GM12878 (cell line): Measurements from ENCODE around the gene GCNT3. TPM values are rescaled to one million over a fixed set of nuclear protein-coding genes. Genes with fewer than 3 reads are reported as not detected.

Experiments used
- ATAC-seq: fragments of 200-7000 bp; cut with Tn5 transposase; 3 replicates; pipeline ENCODE4 v1.9.1; 2020; ENCODE audit warnings: mild to moderate bottlenecking, moderate library complexity
- BruUV-seq: library from RNA; stranded (reverse); fragments of 400-500 nt; replicated peaks from 2 replicates; lab custom pipeline; 2021; lab: Mats Ljungman, UMichigan
- CTCF ChIA-PET: fragments of 300-600 bp; sonication (Branson Sonifier 250); formaldehyde crosslinking; extraction: SDS; loops from one replicate; lab custom pipeline; 2021; ENCODE audit warnings: inconsistent platforms; lab: Yijun Ruan, JAX
- POLR2A ChIA-PET: fragments of 350-600 bp; formaldehyde crosslinking; extraction: SDS; loops from one replicate; lab custom pipeline; 2021; ENCODE audit warnings: inconsistent platforms; lab: Charles Lee
- RAD21 ChIA-PET: fragments of 300-600 bp; sonication (Branson Sonifier 250); formaldehyde crosslinking; loops from one replicate; lab custom pipeline; 2023; ENCODE audit warnings: antibody characterized with exemption; ENCODE audit not compliant: unreplicated experiment; lab: Charles Lee
- SMC1A ChIA-PET: fragments of 300-600 bp; sonication (Branson Sonifier 250); formaldehyde crosslinking; loops from one replicate; lab custom pipeline; 2023; ENCODE audit not compliant: unreplicated experiment, uncharacterized antibody; lab: Charles Lee
- DNase-seq: peaks from one replicate; pipeline ENCODE4 v3.0.0-alpha.2; 2011; ENCODE audit warnings: low read depth, low spot score
- FAIRE-seq: peaks from 3 replicates; lab custom pipeline; 2011; peaks lifted over from hg19 to GRCh38; lab: Jason Lieb, UNC
- H2AFZ ChIP-seq: 2 replicates; pipeline ENCODE4 v1.6.0; 2011; ENCODE audit warnings: low read depth, low read length, control low read depth; ENCODE audit not compliant: control insufficient read depth
- H3K27ac ChIP-seq: 2 replicates; pipeline ENCODE4 v1.5.1; 2011; ENCODE audit warnings: control low read depth; ENCODE audit not compliant: control insufficient read depth, insufficient read depth
- H3K27me3 ChIP-seq, 2 experiments: replicated peaks in 1 of 2; 2 replicates each; pipeline versions ENCODE4 v1.6.0 to v1.6.1; 2011; ENCODE audit warnings: low read length in 1 of 2; ENCODE audit not compliant: control insufficient read depth in 2 of 2, insufficient read depth in 2 of 2
- H3K36me3 ChIP-seq, 2 experiments: 2 replicates each; pipeline ENCODE4 v1.5.1; 2011; ENCODE audit warnings: low read length in 1 of 2; ENCODE audit not compliant: control insufficient read depth in 2 of 2, insufficient read depth in 2 of 2
- H3K4me1 ChIP-seq: 2 replicates; pipeline ENCODE4 v1.6.1; 2011; ENCODE audit warnings: mild to moderate bottlenecking, low read length, moderate library complexity, mixed read lengths; ENCODE audit not compliant: control insufficient read depth, insufficient read depth
- H3K4me2 ChIP-seq: 2 replicates; pipeline ENCODE4 v1.6.0; 2011; ENCODE audit warnings: control low read depth; ENCODE audit not compliant: control insufficient read depth, insufficient read depth
- H3K4me3 ChIP-seq: fragments of 200-600 bp; sonication (generic); 2 replicates; pipeline ENCODE4 v1.5.1; 2016
- H3K79me2 ChIP-seq: 2 replicates; pipeline ENCODE4 v1.6.0; 2011; ENCODE audit warnings: low read length; ENCODE audit not compliant: control insufficient read depth, insufficient read depth
- H3K9ac ChIP-seq: 2 replicates; pipeline ENCODE4 v1.8.0; 2011; ENCODE audit warnings: low read length, control low read depth, mixed read lengths; ENCODE audit not compliant: control insufficient read depth, insufficient read depth
- H3K9me3 ChIP-seq: replicated peaks from 3 replicates; pipeline ENCODE4 v1.5.1; 2011; ENCODE audit warnings: mild to moderate bottlenecking, low read length; ENCODE audit not compliant: control insufficient read depth, insufficient read depth
- H4K20me1 ChIP-seq: 2 replicates; pipeline ENCODE4 v1.6.0; 2011; ENCODE audit not compliant: control insufficient read depth, insufficient read depth
- ASH2L ChIP-seq: fragments of 300-600, 200-600 bp; sonication (generic); IDR thresholded peaks from 2 replicates; pipeline ENCODE4 v1.6.1; 2017; ENCODE audit warnings: low read depth, mild to moderate bottlenecking, borderline replicate concordance
- BACH1 ChIP-seq: fragments of 450-650 bp; IDR thresholded peaks from 2 replicates; pipeline ENCODE4 v1.6.1; 2017; ENCODE audit warnings: mild to moderate bottlenecking, borderline replicate concordance
- BRCA1 ChIP-seq: IDR thresholded peaks from 2 replicates; pipeline ENCODE4 v1.6.1; 2011; ENCODE audit warnings: low read depth, low read length, improper control_type of control experiment
- CEBPB ChIP-seq, 2 experiments: fragments of 150-350 bp in 1 of 2; IDR thresholded peaks; 2 replicates each; pipeline ENCODE4 v1.6.1; 2012 to 2014; ENCODE audit warnings: low read depth in 2 of 2, low read length in 2 of 2, borderline replicate concordance in 1 of 2, inconsistent platforms in 1 of 2
- EGR1 ChIP-seq, 2 experiments: IDR thresholded peaks; 1 replicate in 1 of 2; 2 replicates in 1 of 2; pipeline ENCODE4 v1.6.1; 2011 to 2012; ENCODE audit warnings: low read depth in 2 of 2, low read length in 2 of 2, borderline replicate concordance in 1 of 2, mild to moderate bottlenecking in 1 of 2, moderate library complexity in 1 of 2
- FOXK2 ChIP-seq: fragments of 450-650 bp; IDR thresholded peaks from 2 replicates; pipeline ENCODE4 v1.6.1; 2017; ENCODE audit warnings: mild to moderate bottlenecking, moderate library complexity
- IRF5 ChIP-seq: fragments of 450-650 bp; IDR thresholded peaks from 2 replicates; pipeline ENCODE4 v1.6.1; 2017; ENCODE audit warnings: borderline replicate concordance
- KDM1A ChIP-seq: fragments of 200-600 bp; sonication (generic); IDR thresholded peaks from 2 replicates; pipeline ENCODE4 v1.6.1; 2016; ENCODE audit warnings: borderline replicate concordance
- MAX ChIP-seq: IDR thresholded peaks from 2 replicates; pipeline ENCODE4 v1.6.1; 2012; ENCODE audit warnings: low read depth, low read length, improper control_type of control experiment
- MEF2B ChIP-seq: fragments of 450-650 bp; IDR thresholded peaks from 2 replicates; pipeline ENCODE4 v1.6.1; 2018; ENCODE audit warnings: mild to moderate bottlenecking, moderate library complexity; ENCODE audit not compliant: partially characterized antibody, poor library complexity, severe bottlenecking
- MTA2 ChIP-seq: fragments of 450-650 bp; IDR thresholded peaks from 2 replicates; pipeline ENCODE4 v1.6.1; 2016; ENCODE audit warnings: low read depth, mild to moderate bottlenecking, moderate library complexity
- MYC ChIP-seq: IDR thresholded peaks from 2 replicates; pipeline ENCODE4 v1.6.1; 2011; ENCODE audit warnings: mild to moderate bottlenecking, low read length, moderate library complexity, inconsistent platforms; ENCODE audit not compliant: insufficient read depth, insufficient replicate concordance, insufficient read length, severe bottlenecking
- NR2C2 ChIP-seq: IDR thresholded peaks from 2 replicates; pipeline ENCODE4 v1.6.1; 2011; ENCODE audit warnings: borderline replicate concordance, low read depth; ENCODE audit not compliant: control insufficient read depth, insufficient read length
- POLR2A ChIP-seq: IDR thresholded peaks from 2 replicates; pipeline ENCODE4 v1.6.1; 2011; ENCODE audit warnings: low read depth, mild to moderate bottlenecking, low read length
- SKIL ChIP-seq: fragments of 450-650 bp; IDR thresholded peaks from 2 replicates; pipeline ENCODE4 v1.6.1; 2017; ENCODE audit warnings: mild to moderate bottlenecking, low read depth, inconsistent platforms; ENCODE audit not compliant: poor library complexity, severe bottlenecking
- SREBF1 ChIP-seq: IDR thresholded peaks from 2 replicates; pipeline ENCODE4 v1.6.1; 2012; ENCODE audit warnings: mild to moderate bottlenecking, low read length
- SRF ChIP-seq, 2 experiments: IDR thresholded peaks; 2 replicates each; pipeline ENCODE4 v1.6.1; 2011; ENCODE audit warnings: low read depth in 2 of 2, low read length in 2 of 2, mild to moderate bottlenecking in 1 of 2, moderate library complexity in 1 of 2
- TCF12 ChIP-seq: IDR thresholded peaks from 2 replicates; pipeline ENCODE4 v1.6.1; 2011; ENCODE audit warnings: low read depth, mild to moderate bottlenecking, low read length
- WRNIP1 ChIP-seq: IDR thresholded peaks from 2 replicates; pipeline ENCODE4 v1.6.1; 2011; ENCODE audit warnings: low read depth, low read length, improper control_type of control experiment, borderline replicate concordance
- WGBS: methylation state at CpG from one replicate; pipeline ENCODE4 v1.1.6; 2016; ENCODE audit warnings: low lambda C conversion rate; ENCODE audit not compliant: insufficient replicate concordance, insufficient coverage; ENCODE audit errors: missing lambda C conversion rate; 5-methylcytosine and 5-hydroxymethylcytosine counted together
- in situ Hi-C: fragments of 300-500 bp; cut with MboI; formaldehyde crosslinking; loops from 9 replicates; pipeline ENCODE4 v1.14.3; 2018; ENCODE audit warnings: mixed read lengths
- intact Hi-C: fragments of 100-400 bp; cut with micrococcal nuclease; formaldehyde crosslinking; loops from one replicate; pipeline ENCODE4 v1.14.2; 2022; ENCODE audit not compliant: unreplicated experiment
- polyA plus RNA-seq, 11 experiments: library from polyadenylated mRNA; depleted of rRNA in 4 of 11; unstranded in 6 of 11; stranded (reverse) in 5 of 11; fragments of >200 nt; fragmentation: Nextera tagmentation in 4 of 11; fragmentation: Illumina TruSeq in 1 of 11; extraction: Ambion mirVana in 4 of 11; extraction: Trizol in 1 of 11; gene quantifications; 1 replicate in 1 of 11; 2 replicates in 10 of 11; pipeline versions ENCODE4 v1.2.1 to v1.2.3, GENCODE V29; 2011 to 2016; ENCODE audit warnings: inconsistent platforms in 2 of 11, missing spikeins in 2 of 11, low read depth in 1 of 11
- total RNA-seq, 4 experiments: library from RNA; depleted of rRNA in 3 of 4; stranded (reverse); fragments of >200 nt in 3 of 4; fragmentation: Illumina TruSeq in 1 of 4; extraction: Trizol in 1 of 4; gene quantifications; 2 replicates each; pipeline versions ENCODE4 v1.2.1 to v1.2.3, GENCODE V29; 2013 to 2021

GCNT3 gene
- total and polyA plus RNA-seq, 10 of the 15 experiments (the other 5 are each of a cell fraction or from before 2014, with no cell fraction given), result 0.03 to 0.53 (median 0.25) TPM; not detected in 2

DNA sequence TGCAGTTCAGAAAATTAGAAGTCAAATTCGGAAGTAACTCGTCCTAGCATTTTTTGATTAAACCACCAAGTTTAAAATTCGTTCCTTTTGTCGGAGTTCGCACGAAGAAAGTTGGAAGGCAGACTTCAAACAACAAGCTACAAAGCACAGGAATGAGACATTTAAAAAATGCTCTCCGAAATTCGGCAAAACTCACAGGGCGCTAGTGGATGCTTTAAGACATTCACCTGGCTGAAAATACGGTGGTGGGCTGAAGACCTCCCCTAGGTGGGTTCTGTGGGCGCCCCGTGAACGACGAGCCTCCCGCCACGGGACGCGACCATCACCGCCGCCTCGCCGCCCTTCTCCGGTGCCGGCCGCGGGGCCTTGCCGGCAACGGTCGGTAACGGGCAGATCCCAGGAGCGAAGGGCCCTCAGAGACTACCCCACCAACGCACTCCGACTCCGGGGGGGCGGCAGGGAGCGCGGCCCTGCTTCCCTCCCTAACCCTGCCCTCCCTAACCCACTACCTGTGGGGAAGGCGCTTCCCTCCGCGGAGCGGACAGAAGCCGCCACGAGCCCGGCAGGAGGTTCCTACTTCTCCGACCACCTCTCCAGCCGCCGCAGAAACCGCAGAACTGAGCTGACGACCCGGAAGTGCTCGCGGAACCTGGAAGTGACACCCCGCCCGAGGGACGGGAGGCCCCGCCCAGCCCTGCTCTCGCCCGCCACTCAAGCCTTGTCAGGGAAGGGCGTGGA lies 45.5 kb downstream of the GCNT3 start, which contains the start of gene GTF2A2:
GTF2A2 (minus strand) TSS at position 619 of the 738 bp plus-strand sequence. CDS start 5,238 bp downstream, outside the sequence.
- peaks cover 42% of the 10 kb centered on the region for H3K79me2 ChIP-seq
- WGBS, result under 1% methylated on average over 59 of the region's 59 CpGs
- no TSS peak for BruUV-seq
- SMC1A ChIA-PET, result interaction anchor here (0.6 to 1.6 kb wide), 6 partner anchors 11 to 125 kb away, joined by 3 to 7 read pairs (median 4); partner anchors contain the start of gene BNIP2
- no peaks in the 10 kb centered on the region; the same call in 1 of the 3 replicates for H3K9me3 ChIP-seq
- H3K27me3 ChIP-seq, result no peaks in the 10 kb centered on the region
- in situ Hi-C loops, result no loop called here
- POLR2A ChIA-PET, result interaction anchor here (0.9 kb wide), 1 partner anchor 17 kb away, joined by 4 read pairs; no protein-coding TSS in a partner anchor
- H3K4me1 ChIP-seq, result 0 out of 2 replicates have a peak, but pooled peaks cover 4% of the 10 kb centered on the region
- H3K9ac ChIP-seq, result peak within 1 kb of the TSS; percentile 83
- H4K20me1 ChIP-seq, result no peaks in the 10 kb centered on the region
- H3K36me3 ChIP-seq, result peaks cover 0 to 9% of the 10 kb centered on the region in 2 experiments; a peak in 2 of 4 replicates
- CTCF ChIA-PET, result interaction anchor here (0.7 to 2.5 kb wide), 3 partner anchors 15 to 128 kb away, joined by 3 to 15 read pairs (median 3); no protein-coding TSS in a partner anchor
- ATAC-seq (peak; percentile 99), FAIRE-seq (peak; percentile 83), DNase-seq (peak; percentile 71)
- H3K4me2 ChIP-seq, result peak within 1 kb of the TSS; percentile 82
- peak within 1 kb of the TSS; percentile 80 for H3K4me3 ChIP-seq
- RAD21 ChIA-PET, result interaction anchor here (1.0 to 1.6 kb wide), 4 partner anchors 11 to 124 kb away, joined by 3 to 4 read pairs (median 3); no protein-coding TSS in a partner anchor
- H2AFZ ChIP-seq, result peak within 1 kb of the TSS; percentile 73
- peak within 1 kb of the TSS; percentile 77 for H3K27ac ChIP-seq
- intact Hi-C loops, result no loop called here
- TF ChIP-seq EGR1 (IDR thresholded peaks at IDR 0.05; ENCODE audit: borderline replicate concordance in 1 of 2, low read depth in 2 of 2, low read length in 2 of 2) (peak in 1 of 2 experiments; percentile 30; a peak in 1 of 3 replicates), WRNIP1 (no peak), MYC (no peak), MTA2 (peak; percentile 87), KDM1A (no peak), MAX (peak; percentile 58; the same call in 1 of the 2 replicates), TCF12 (0 out of 2 replicates have a peak, but pooled peaks have one; percentile 44), SREBF1 (no peak; the same call in 1 of the 2 replicates), FOXK2 (no peak), CEBPB (IDR thresholded peaks at IDR 0.05; ENCODE audit: borderline replicate concordance in 1 of 2, low read depth in 2 of 2, low read length in 2 of 2) (no peak), MEF2B (peak; percentile 14), SKIL (no peak), ASH2L (no peak; the same call in 1 of the 2 replicates), IRF5 (peak; percentile 55), BRCA1 (no peak), POLR2A (peak; percentile 91), BACH1 (peak; percentile 74), NR2C2 (peak; percentile 56), SRF (IDR thresholded peaks at IDR 0.05; ENCODE audit: low read depth in 2 of 2, low read length in 2 of 2) (no peak)
